ENCODE measurements around the gene CACNA1A. TPM values are rescaled to one million over a fixed set of nuclear protein-coding genes. Genes with fewer than 3 reads are reported as not detected.
A peak's percentile ranks its signal among the peaks of the same experiment; 100 is the strongest.
"Not testable (repeated sequence)": the region's sequence is repeated elsewhere in the genome, so short reads cannot be mapped to it uniquely, and the experiment has no call there.

CACNA1A gene
- total RNA-seq, 2 donors from 2014 or later: 0.34 to 0.37 TPM

GRCh38 chr19:13184926-13185325 is 321.4 kb downstream of the CACNA1A start:
- H3K4me3 Mint-ChIP-seq; H3K36me3 Mint-ChIP-seq (ENCODE audit: insufficient read depth in 2 of 2); H3K27ac Mint-ChIP-seq; ATAC-seq (replicated peaks in 1 of 2); H3K9me3 Mint-ChIP-seq; DNase-seq; H3K27me3 Mint-ChIP-seq (ENCODE audit: low read depth): not testable (repeated sequence)
- H3K4me1 Mint-ChIP-seq (ENCODE audit: low read depth): peaks cover 42% of the 10 kb centered on the region

DNA sequence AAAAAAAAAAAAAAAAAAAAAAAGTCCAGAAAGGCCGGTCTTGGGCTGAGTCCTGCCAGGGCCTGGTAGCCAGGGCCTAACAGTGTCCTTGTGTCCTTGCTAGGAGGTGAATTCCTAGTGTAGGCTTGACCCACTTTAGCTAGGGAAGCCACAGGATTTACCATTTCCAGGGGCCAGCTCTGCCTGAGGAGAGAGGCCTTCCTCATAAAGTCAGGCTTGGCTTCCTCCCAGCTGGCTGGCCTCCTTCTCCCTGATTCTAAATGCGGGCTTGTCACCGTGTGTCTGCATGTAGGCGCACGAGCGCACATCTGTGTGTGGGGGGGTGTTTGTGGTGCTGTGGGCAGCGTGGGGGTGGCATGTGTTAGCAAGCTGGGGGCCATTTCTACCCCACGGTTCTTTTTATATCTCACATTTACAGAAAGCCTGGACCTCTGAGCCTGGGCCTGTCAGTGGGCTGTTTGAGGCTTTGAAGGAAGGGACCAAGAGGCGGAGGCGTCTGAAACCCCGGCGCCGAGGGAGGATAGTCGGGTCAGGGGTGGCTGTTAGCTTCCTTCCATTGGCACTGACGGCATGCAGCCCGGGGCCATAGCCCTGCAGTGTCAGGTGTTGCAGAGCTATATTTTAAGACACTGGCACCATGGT is 324.4 kb downstream of the CACNA1A start:
- ATAC-seq (replicated peaks in 1 of 2) (peak; percentile 73 to 75), DNase-seq (peak in 1 of 2 donors; percentile 56)
- H3K4me3 Mint-ChIP-seq: peak overlapping the region; percentile 49 to 58
- H3K9me3 Mint-ChIP-seq: no peaks in the 10 kb centered on the region
- H3K36me3 Mint-ChIP-seq (ENCODE audit: insufficient read depth in 2 of 2): no peaks in the 10 kb centered on the region
- peak overlapping the region; percentile 85 for H3K27ac Mint-ChIP-seq
- H3K27me3 Mint-ChIP-seq (ENCODE audit: low read depth): no peaks in the 10 kb centered on the region
- H3K4me1 Mint-ChIP-seq (ENCODE audit: low read depth): peaks cover 32% of the 10 kb centered on the region

- not testable (repeated sequence) for H3K4me3 Mint-ChIP-seq; H3K27me3 Mint-ChIP-seq (ENCODE audit: low read depth); ATAC-seq (replicated peaks in 1 of 2); H3K36me3 Mint-ChIP-seq (ENCODE audit: insufficient read depth in 2 of 2); DNase-seq; H3K27ac Mint-ChIP-seq; H3K9me3 Mint-ChIP-seq
- H3K4me1 Mint-ChIP-seq (ENCODE audit: low read depth): peaks cover 26% of the 10 kb centered on the region
These were observed 328.0 kb downstream of the CACNA1A start for GRCh38 chr19:13178291-13178690.

DNA sequence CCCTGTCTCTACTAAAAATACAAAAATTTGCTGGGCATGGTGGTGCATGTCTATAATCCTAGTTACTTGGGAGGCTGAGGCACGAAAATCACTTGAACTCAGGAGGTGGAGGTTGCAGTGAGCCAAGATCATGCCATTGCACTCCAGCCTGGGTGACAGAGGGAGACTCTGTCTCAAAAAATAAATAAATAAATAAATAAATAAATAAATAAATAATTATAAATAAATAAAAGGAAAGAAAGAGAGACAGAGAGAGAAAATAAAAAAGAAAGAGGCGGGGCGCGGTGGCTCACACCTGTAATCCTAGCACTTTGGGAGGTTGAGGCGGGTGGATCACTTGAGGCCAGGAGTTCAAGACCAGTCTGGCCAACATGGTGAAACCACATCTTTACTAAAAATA is 328.7 kb downstream of the CACNA1A start:
- H3K4me1 Mint-ChIP-seq (ENCODE audit: low read depth): peaks cover 32% of the 10 kb centered on the region
- DNase-seq; H3K27ac Mint-ChIP-seq; H3K9me3 Mint-ChIP-seq; ATAC-seq (replicated peaks in 1 of 2); H3K4me3 Mint-ChIP-seq; H3K27me3 Mint-ChIP-seq (ENCODE audit: low read depth); H3K36me3 Mint-ChIP-seq (ENCODE audit: insufficient read depth in 2 of 2): not testable (repeated sequence)

GRCh38 chr19:13176345-13176744 is 329.9 kb downstream of the CACNA1A start:
- no peak for ATAC-seq (replicated peaks in 1 of 2)
- H3K9me3 Mint-ChIP-seq: no peaks in the 10 kb centered on the region
- H3K4me3 Mint-ChIP-seq: no peak overlapping the region
- no peak for DNase-seq
- no peak overlapping the region for H3K27ac Mint-ChIP-seq
- peaks cover 34% of the 10 kb centered on the region for H3K4me1 Mint-ChIP-seq (ENCODE audit: low read depth)
- peaks cover 0 to 3% of the 10 kb centered on the region in 2 donors for H3K36me3 Mint-ChIP-seq (ENCODE audit: insufficient read depth in 2 of 2)
- no peaks in the 10 kb centered on the region for H3K27me3 Mint-ChIP-seq (ENCODE audit: low read depth)

- Mint-ChIP-seq H3K4me3 (peak overlapping the region; percentile 91 to 97), H3K9me3 (no peaks in the 10 kb centered on the region), H3K27ac (peak overlapping the region; percentile 98), H3K4me1 (ENCODE audit: low read depth) (peaks cover 46% of the 10 kb centered on the region), H3K36me3 (ENCODE audit: insufficient read depth in 2 of 2) (peaks cover 0 to 3% of the 10 kb centered on the region in 2 donors), H3K27me3 (ENCODE audit: low read depth) (no peaks in the 10 kb centered on the region)
- no peak for DNase-seq
- ATAC-seq (replicated peaks in 1 of 2): no peak
These were observed 333.0 kb downstream of the CACNA1A start for GRCh38 chr19:13173139-13173737.

DNA sequence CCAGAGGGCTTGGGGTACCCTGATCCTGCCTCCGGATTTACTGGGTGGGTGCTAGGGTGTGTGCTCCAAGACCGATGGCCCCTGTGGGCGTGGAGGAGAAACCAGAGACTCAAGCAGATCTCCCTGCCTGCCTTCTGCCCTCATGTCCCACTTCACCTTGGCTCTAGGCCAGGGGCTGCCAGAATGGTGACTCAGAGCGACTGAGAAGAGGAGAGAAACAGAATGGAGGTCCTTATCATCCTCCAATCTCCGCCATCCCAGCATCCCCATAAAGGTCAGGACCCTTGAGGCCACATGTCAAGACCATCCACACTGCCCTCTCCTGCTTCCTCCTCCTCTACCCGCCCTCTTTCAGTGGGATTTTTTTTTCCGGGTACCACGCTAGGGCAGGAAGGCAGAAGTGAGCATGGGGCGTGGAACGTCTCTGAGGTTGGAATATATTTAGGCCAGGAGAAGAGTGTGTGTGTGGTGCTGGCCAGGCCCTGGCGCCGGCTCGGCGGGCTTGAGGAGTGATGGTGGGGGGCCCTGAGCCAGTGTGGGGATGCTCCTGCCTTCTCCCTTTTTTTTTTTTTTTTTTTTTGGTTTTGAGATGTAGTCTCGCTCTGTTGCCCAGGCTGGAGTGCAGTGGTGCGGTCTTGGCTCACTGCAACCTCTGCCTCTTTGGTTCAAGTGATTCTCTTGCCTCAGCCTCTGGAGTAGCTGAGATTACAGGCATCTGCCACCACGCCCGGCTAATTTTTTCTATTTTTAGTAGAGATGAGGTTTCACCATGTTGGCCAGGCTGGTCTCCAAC is 333.7 kb downstream of the CACNA1A start:
- Mint-ChIP-seq H3K36me3 (ENCODE audit: insufficient read depth in 2 of 2) (peaks cover 2 to 3% of the 10 kb centered on the region in 2 donors), H3K27me3 (ENCODE audit: low read depth) (no peaks in the 10 kb centered on the region), H3K9me3 (no peaks in the 10 kb centered on the region), H3K27ac (peak overlapping the region; percentile 98), H3K4me3 (peak overlapping the region; percentile 91 to 97), H3K4me1 (ENCODE audit: low read depth) (peaks cover 53% of the 10 kb centered on the region)
- ATAC-seq (replicated peaks in 1 of 2) (peak; percentile 24 to 42), DNase-seq (peak; percentile 90)

DNA sequence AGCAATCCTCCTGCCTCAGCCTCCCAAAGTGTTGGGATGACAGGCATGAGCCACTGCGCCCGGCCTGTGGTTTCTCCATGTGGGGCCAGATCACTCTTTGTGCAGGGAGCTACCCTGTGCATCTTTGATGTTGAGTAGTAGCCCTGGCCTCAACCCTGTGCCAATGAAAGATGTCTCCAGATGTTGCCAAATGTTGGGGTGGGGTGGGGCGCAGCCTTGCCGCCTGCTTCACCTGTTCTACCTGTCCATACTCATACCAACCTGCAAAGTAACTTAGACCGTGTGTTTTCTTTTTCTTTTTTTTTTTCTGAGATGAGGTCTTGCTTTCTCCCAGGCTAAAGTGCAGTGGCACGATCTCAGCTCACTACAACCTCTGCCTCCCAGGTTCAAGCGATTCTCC is 335.1 kb downstream of the CACNA1A start:
- Mint-ChIP-seq H3K27me3 (ENCODE audit: low read depth) (no peaks in the 10 kb centered on the region), H3K4me3 (peak overlapping the region; percentile 46 to 91), H3K4me1 (ENCODE audit: low read depth) (peaks cover 67% of the 10 kb centered on the region), H3K9me3 (no peaks in the 10 kb centered on the region), H3K36me3 (ENCODE audit: insufficient read depth in 2 of 2) (peaks cover 2 to 3% of the 10 kb centered on the region in 2 donors), H3K27ac (peak overlapping the region; percentile 98)
- ATAC-seq (replicated peaks in 1 of 2) (no peak), DNase-seq (no peak)

- peaks cover 2 to 3% of the 10 kb centered on the region in 2 donors for H3K36me3 Mint-ChIP-seq (ENCODE audit: insufficient read depth in 2 of 2)
- DNase-seq (no peak), ATAC-seq (replicated peaks in 1 of 2) (no peak)
- no peaks in the 10 kb centered on the region for H3K27me3 Mint-ChIP-seq (ENCODE audit: low read depth)
- peak overlapping the region; percentile 21 for H3K27ac Mint-ChIP-seq
- peaks cover 81% of the 10 kb centered on the region for H3K4me1 Mint-ChIP-seq (ENCODE audit: low read depth)
- H3K9me3 Mint-ChIP-seq: no peaks in the 10 kb centered on the region
- peak overlapping the region in 1 of 2 donors; percentile 57 for H3K4me3 Mint-ChIP-seq
These were observed 336.5 kb downstream of the CACNA1A start for GRCh38 chr19:13169769-13170168.

DNA sequence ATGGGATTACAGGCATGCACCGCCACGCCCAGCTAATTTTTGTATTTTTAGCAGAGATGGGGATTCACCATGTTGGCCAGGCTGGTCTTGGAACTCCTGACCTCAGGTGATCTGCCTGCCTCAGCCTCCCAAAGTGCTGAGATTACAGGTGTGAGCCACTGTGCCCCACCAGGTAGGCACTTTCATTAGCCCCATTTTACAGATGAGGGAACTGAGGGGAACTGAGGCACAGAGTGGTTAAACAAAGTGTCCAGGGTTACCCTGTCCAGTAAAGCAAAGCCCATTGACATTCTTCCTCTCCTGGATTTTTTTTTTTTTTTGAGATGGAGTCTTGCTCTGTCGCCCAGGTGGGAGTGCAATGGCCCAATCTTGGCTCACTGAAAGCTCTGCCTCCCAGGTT is 340.1 kb downstream of the CACNA1A start:
- Mint-ChIP-seq H3K4me1 (ENCODE audit: low read depth) (peaks cover 76% of the 10 kb centered on the region), H3K4me3 (peak overlapping the region; percentile 27 to 32)
- H3K27ac Mint-ChIP-seq; H3K27me3 Mint-ChIP-seq (ENCODE audit: low read depth); DNase-seq; H3K9me3 Mint-ChIP-seq; ATAC-seq (replicated peaks in 1 of 2); H3K36me3 Mint-ChIP-seq (ENCODE audit: insufficient read depth in 2 of 2): not testable (repeated sequence)

- H3K27ac Mint-ChIP-seq: peak overlapping the region; percentile 67
- ATAC-seq (replicated peaks in 1 of 2) (no peak), DNase-seq (no peak)
- H3K36me3 Mint-ChIP-seq (ENCODE audit: insufficient read depth in 2 of 2): peaks cover 0 to 2% of the 10 kb centered on the region in 2 donors
- H3K27me3 Mint-ChIP-seq (ENCODE audit: low read depth): no peaks in the 10 kb centered on the region
- peak overlapping the region; percentile 77 to 89 for H3K4me3 Mint-ChIP-seq
- peaks cover 72% of the 10 kb centered on the region for H3K4me1 Mint-ChIP-seq (ENCODE audit: low read depth)
- H3K9me3 Mint-ChIP-seq: no peaks in the 10 kb centered on the region
These were observed 340.9 kb downstream of the CACNA1A start for GRCh38 chr19:13165162-13165997.

DNA sequence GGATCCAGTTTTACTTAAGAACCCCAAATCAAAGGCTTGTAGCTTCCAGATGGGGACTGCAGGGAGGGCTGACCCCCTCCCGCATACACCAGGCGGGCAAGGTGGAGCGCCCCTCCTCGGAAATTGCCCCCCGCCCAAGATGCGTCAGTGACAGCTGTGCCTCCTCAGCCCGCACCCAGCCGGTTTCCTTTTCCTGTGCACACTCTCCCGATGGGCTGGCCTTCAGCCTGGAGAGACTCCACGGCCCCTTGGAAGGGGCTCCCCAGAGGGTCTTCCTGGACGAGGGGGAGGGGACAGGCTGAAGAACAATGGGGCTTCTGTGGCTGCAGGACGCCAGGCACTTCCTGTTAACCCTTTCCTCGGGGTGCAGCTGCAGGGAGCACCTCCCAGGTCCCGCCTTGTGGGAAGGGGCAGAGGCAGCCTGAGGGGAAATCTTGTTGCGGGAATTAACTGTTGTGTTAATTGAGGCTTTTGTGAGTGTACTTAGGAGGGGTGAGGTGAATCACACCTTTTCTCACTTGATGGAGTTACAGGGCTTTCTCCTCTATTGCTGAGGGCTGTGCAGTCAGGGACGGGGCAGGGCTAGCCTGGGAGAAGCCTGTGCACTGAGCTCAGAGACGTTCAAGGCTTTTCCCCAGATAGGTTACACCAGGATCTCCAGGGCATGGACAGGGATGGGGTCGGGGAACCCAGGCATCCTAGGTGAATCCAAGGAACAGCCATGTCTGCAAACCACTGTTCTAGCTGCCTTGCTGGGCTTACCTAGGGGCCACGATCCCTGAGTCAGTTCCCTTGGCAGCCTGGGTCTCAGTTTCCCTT is 341.7 kb downstream of the CACNA1A start:
- H3K36me3 Mint-ChIP-seq (ENCODE audit: insufficient read depth in 2 of 2): peaks cover 0 to 2% of the 10 kb centered on the region in 2 donors
- H3K27me3 Mint-ChIP-seq (ENCODE audit: low read depth): no peaks in the 10 kb centered on the region
- ATAC-seq (replicated peaks in 1 of 2): peak in 1 of 2 donors; percentile 10
- peak overlapping the region; percentile 77 to 89 for H3K4me3 Mint-ChIP-seq
- H3K9me3 Mint-ChIP-seq: no peaks in the 10 kb centered on the region
- peaks cover 72% of the 10 kb centered on the region for H3K4me1 Mint-ChIP-seq (ENCODE audit: low read depth)
- DNase-seq: peak; percentile 48 to 56
- peak overlapping the region; percentile 67 for H3K27ac Mint-ChIP-seq
